Mucosa of rectum (tissue), 2 donors: Measurements from ENCODE around the gene SYNE2.
A peak's percentile ranks its signal among the peaks of the same experiment; 100 is the strongest.

Source experiments
- H3K27ac ChIP-seq, 2 donors: one replicate each; pipeline ENCODE4 v1.7.0; 2013; ENCODE audit warnings: inconsistent platforms in 2 of 2, low read depth in 2 of 2, low read length in 2 of 2
- H3K27me3 ChIP-seq, 2 donors: one replicate each; pipeline ENCODE4 v1.7.0; 2013; ENCODE audit warnings: low read length in 2 of 2; ENCODE audit not compliant: control insufficient read depth in 2 of 2, insufficient read depth in 2 of 2
- H3K36me3 ChIP-seq, 2 donors: one replicate each; pipeline ENCODE4 v1.7.0; 2013; ENCODE audit warnings: low read length in 2 of 2; ENCODE audit not compliant: control insufficient read depth in 2 of 2, insufficient read depth in 2 of 2
- H3K4me1 ChIP-seq, 2 donors: one replicate each; pipeline ENCODE4 v1.7.0; 2013; ENCODE audit warnings: low read length in 2 of 2, mild to moderate bottlenecking in 1 of 2; ENCODE audit not compliant: control insufficient read depth in 2 of 2, insufficient read depth in 2 of 2
- H3K4me3 ChIP-seq, 2 donors: one replicate each; pipeline ENCODE4 v1.7.0; 2013; ENCODE audit warnings: low read length in 2 of 2
- H3K9ac ChIP-seq, 2 donors: one replicate each; pipeline ENCODE4 v1.7.0; 2013; ENCODE audit warnings: low read length in 2 of 2, low read depth in 1 of 2, mild to moderate bottlenecking in 1 of 2
- H3K9me3 ChIP-seq, 2 donors: one replicate each; pipeline ENCODE4 v1.7.0; 2013; ENCODE audit warnings: low read length in 2 of 2; ENCODE audit not compliant: control insufficient read depth in 2 of 2
- donor health status: healthy.
- donor health status: Normal muscosa, but diverticular disease.

The SYNE2 gene

DNA sequence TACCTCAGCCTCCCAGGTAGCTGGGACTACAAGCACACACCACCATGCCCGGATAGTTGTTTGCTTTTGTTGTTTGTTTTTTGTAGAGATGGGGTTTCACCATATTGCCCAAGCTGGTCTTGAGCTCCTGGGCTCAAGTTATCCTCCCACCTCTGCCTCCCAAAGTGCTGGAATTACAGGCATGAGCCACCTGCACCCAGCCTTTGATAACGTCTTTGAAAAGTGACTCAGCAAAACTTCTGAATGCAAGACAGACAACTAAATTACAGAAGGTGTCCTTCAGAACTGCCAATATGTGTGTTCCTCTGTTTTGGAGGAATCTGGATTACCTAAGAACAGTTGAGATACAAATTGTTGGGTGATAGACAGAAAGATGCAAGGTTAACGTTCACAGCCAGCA is 341.6 kb downstream of the SYNE2 start:
- Histone ChIP-seq H3K4me1 (no peaks in the 10 kb centered on the region), H3K36me3 (peaks cover 32 to 49% of the 10 kb centered on the region in 2 donors), H3K9ac (no peak overlapping the region), H3K27ac (no peak overlapping the region), H3K4me3 (no peak overlapping the region), H3K9me3 (no peaks in the 10 kb centered on the region), H3K27me3 (no peaks in the 10 kb centered on the region)

DNA sequence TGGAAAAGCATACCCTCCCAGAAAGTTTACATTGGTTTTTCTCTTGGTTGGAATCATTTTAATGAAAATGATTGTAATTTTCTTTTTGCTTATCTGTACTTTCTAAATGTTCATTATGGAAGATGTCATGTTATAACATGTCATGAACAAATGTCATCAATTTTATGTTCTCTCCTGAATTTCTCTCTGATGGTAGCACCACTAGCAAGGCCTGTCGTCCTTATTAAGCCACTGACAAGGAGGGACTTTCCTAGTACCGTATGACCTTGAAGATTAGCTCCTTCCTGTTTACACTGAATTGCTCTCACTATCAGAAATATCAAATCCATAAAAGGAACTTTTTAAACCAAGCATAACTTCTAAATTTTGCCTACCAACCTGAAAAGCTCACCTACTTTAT is 342.4 kb downstream of the SYNE2 start:
- H3K9me3 ChIP-seq, result no peaks in the 10 kb centered on the region
- no peaks in the 10 kb centered on the region for H3K4me1 ChIP-seq
- H3K27me3 ChIP-seq, result no peaks in the 10 kb centered on the region
- H3K9ac ChIP-seq, result no peak overlapping the region
- H3K4me3 ChIP-seq, result no peak overlapping the region
- H3K36me3 ChIP-seq, result peaks cover 25 to 42% of the 10 kb centered on the region in 2 donors
- peak overlapping the region in 1 of 2 donors; percentile 28 for H3K27ac ChIP-seq

DNA sequence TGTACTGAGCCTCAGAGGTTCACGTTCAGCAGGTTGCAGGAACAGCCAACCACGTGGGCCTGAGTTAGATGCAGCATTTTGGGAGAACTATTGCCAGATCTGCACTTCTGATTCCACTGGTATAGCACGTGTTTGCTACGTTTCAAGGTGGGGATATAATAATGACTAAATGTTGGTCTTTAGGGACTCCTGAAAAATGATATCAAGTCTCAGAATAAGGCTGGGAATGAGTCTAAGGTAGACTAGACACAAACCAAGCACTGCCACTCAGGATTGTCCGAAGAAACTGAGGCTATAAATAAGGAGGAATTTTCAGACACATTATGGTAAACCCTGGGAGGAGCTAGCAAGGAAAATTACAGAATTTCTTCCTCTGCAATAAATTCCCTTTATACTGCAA is 343.3 kb downstream of the SYNE2 start:
- Histone ChIP-seq H3K9ac (no peak overlapping the region), H3K36me3 (peaks cover 22 to 41% of the 10 kb centered on the region in 2 donors), H3K27me3 (no peaks in the 10 kb centered on the region), H3K9me3 (no peaks in the 10 kb centered on the region), H3K4me1 (no peaks in the 10 kb centered on the region), H3K27ac (no peak overlapping the region), H3K4me3 (no peak overlapping the region)

- H3K36me3 ChIP-seq, result peaks cover 26 to 37% of the 10 kb centered on the region in 2 donors
- no peaks in the 10 kb centered on the region for H3K4me1 ChIP-seq
- H3K4me3 ChIP-seq, result peak overlapping the region; percentile 37 to 65
- no peaks in the 10 kb centered on the region for H3K27me3 ChIP-seq
- H3K27ac ChIP-seq, result peak overlapping the region in 1 of 2 donors; percentile 15
- H3K9me3 ChIP-seq, result no peaks in the 10 kb centered on the region
- H3K9ac ChIP-seq, result no peak overlapping the region
Observed at GRCh38 chr14:64196814-64197411, 344.1 kb downstream of the SYNE2 start.

GRCh38 chr14:64197996-64198395 is 345.2 kb downstream of the SYNE2 start:
- Histone ChIP-seq H3K4me1 (no peaks in the 10 kb centered on the region), H3K36me3 (peaks cover 22 to 41% of the 10 kb centered on the region in 2 donors), H3K9ac (no peak overlapping the region), H3K27ac (no peak overlapping the region), H3K9me3 (no peaks in the 10 kb centered on the region), H3K27me3 (no peaks in the 10 kb centered on the region), H3K4me3 (no peak overlapping the region)

GRCh38 chr14:64198486-64198885 is 345.7 kb downstream of the SYNE2 start:
- H3K4me3 ChIP-seq, result no peak overlapping the region
- H3K27ac ChIP-seq, result no peak overlapping the region
- no peaks in the 10 kb centered on the region for H3K4me1 ChIP-seq

DNA sequence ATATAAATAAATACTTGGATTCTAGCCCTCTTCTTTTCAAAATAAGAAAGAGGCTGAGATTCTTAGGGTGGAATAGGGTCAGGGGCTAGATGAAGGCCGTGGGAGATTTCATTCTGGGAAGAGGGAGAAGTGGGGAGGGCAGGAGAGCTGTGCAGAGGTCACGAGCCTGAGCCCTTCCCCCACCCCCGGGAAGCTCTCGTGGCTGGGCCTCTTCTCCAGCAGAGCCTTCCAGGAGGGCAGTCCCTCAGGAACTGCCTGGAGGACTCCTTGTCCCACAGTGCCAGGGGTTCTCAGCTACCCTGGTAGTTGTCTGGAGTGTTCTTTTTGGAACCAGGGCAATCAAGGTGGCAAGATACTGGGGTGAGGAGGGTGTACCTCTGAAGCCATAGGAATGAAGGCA is 347.4 kb downstream of the SYNE2 start:
- H3K27ac ChIP-seq, result no peak overlapping the region
- H3K4me1 ChIP-seq, result no peaks in the 10 kb centered on the region

More at GRCh38 chr14:64198486-64198885, 345.7 kb downstream of the SYNE2 start:
- Histone ChIP-seq H3K36me3 (peaks cover 24 to 41% of the 10 kb centered on the region in 2 donors), H3K9me3 (no peaks in the 10 kb centered on the region), H3K9ac (no peak overlapping the region), H3K27me3 (no peaks in the 10 kb centered on the region)

DNA sequence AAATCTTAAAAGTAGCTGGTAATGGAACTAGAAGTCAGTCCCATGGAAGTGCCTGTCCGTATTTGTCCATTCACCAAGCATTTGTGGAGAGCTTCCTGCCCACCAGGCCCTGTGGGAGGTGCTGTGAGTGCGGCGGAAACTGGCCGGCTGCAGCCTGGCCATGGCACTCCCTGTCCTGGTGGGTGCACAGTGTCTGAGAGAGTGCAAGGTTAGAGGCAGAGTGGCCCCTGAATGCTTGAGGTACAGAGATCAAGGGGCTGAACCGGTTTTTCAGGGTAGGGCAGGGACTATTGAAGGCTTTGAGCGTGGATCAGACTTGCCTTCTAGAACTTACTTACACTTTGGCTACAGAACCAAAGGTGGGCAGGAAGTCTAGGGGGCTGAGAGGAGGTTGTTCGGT is 348.5 kb downstream of the SYNE2 start:
- peaks cover 30 to 39% of the 10 kb centered on the region in 2 donors for H3K36me3 ChIP-seq
- H3K4me3 ChIP-seq, result no peak overlapping the region
- H3K9me3 ChIP-seq, result no peaks in the 10 kb centered on the region
- no peaks in the 10 kb centered on the region for H3K4me1 ChIP-seq
- no peak overlapping the region for H3K27ac ChIP-seq
- no peak overlapping the region for H3K9ac ChIP-seq
- H3K27me3 ChIP-seq, result no peaks in the 10 kb centered on the region

More for the DNA sequence above, 347.4 kb downstream of the SYNE2 start:
- H3K36me3 ChIP-seq, result peaks cover 30 to 45% of the 10 kb centered on the region in 2 donors
- H3K4me3 ChIP-seq, result no peak overlapping the region
- H3K9me3 ChIP-seq, result no peaks in the 10 kb centered on the region
- H3K9ac ChIP-seq, result no peak overlapping the region
- H3K27me3 ChIP-seq, result no peaks in the 10 kb centered on the region

- no peak overlapping the region for H3K27ac ChIP-seq
- H3K4me1 ChIP-seq, result no peaks in the 10 kb centered on the region
- H3K36me3 ChIP-seq, result peaks cover 30 to 39% of the 10 kb centered on the region in 2 donors
Observed at GRCh38 chr14:64201921-64202545, 349.2 kb downstream of the SYNE2 start.

GRCh38 chr14:64202716-64203115 is 349.9 kb downstream of the SYNE2 start:
- peaks cover 30 to 37% of the 10 kb centered on the region in 2 donors for H3K36me3 ChIP-seq
- H3K9ac ChIP-seq, result no peak overlapping the region
- no peaks in the 10 kb centered on the region for H3K27me3 ChIP-seq
- H3K27ac ChIP-seq, result no peak overlapping the region
- no peak overlapping the region for H3K4me3 ChIP-seq
- no peaks in the 10 kb centered on the region for H3K4me1 ChIP-seq
- no peaks in the 10 kb centered on the region for H3K9me3 ChIP-seq

More at GRCh38 chr14:64201921-64202545, 349.2 kb downstream of the SYNE2 start:
- no peaks in the 10 kb centered on the region for H3K9me3 ChIP-seq
- no peak overlapping the region for H3K4me3 ChIP-seq
- no peaks in the 10 kb centered on the region for H3K27me3 ChIP-seq
- H3K9ac ChIP-seq, result no peak overlapping the region
